Left lung (tissue), 10 donors: ENCODE data around the gene PDCD2. TPM values are rescaled to one million over a fixed set of nuclear protein-coding genes. Genes with fewer than 3 reads are reported as not detected.

Experiments used
- ATAC-seq: fragments of 200-7000 bp; cut with Tn5 transposase; one replicate; pipeline ENCODE4 v1.9.1; 2020; ENCODE audit warnings: moderate library complexity
- DNase-seq, 4 donors: peaks; one replicate each; pipeline ENCODE4 v3.0.0-alpha.2; 2013 to 2020
- H3K27ac ChIP-seq, 2 donors: fragments of 200-600 bp; sonication (generic) in 1 of 2; one replicate each; pipeline versions ENCODE4 v1.5.0 to v1.8.0; 2020 to 2021
- H3K27me3 ChIP-seq, 2 donors: fragments of 200-600 bp; sonication (generic) in 1 of 2; one replicate each; pipeline versions ENCODE4 v1.5.0 to v1.8.0; 2020 to 2021
- H3K36me3 ChIP-seq, 2 donors: fragments of 200-600 bp; sonication (generic) in 1 of 2; one replicate each; pipeline versions ENCODE4 v1.5.0 to v1.8.0; 2020 to 2021
- H3K4me1 ChIP-seq, 2 donors: fragments of 200-600 bp; one replicate each; pipeline ENCODE4 v1.8.0; 2021
- H3K4me3 ChIP-seq, 2 donors: fragments of 200-600 bp; sonication (generic) in 1 of 2; one replicate each; pipeline versions ENCODE4 v1.5.0 to v1.8.0; 2020 to 2021; ENCODE audit warnings: mild to moderate bottlenecking in 1 of 2
- H3K9me3 ChIP-seq, 2 donors: fragments of 200-600 bp; sonication (generic) in 1 of 2; one replicate each; pipeline versions ENCODE4 v1.5.0 to v1.8.0; 2020 to 2021
- intact Hi-C, 2 donors: fragments of 100-400 bp; cut with DNase I; formaldehyde crosslinking; loops; one replicate each; pipeline versions ENCODE4 v1.11.2 to v1.14.2; 2022
- polyA plus RNA-seq, 6 donors: library from polyadenylated mRNA; unstranded; fragments of 120-200 nt; gene quantifications; one replicate each; pipeline ENCODE4 v1.2.1, GENCODE V29; 2013; ENCODE audit not compliant: insufficient read length in 6 of 6
- total RNA-seq, 2 donors: library from RNA; stranded (reverse); fragmentation: NEBNext Ultra II Directional; extraction: Animal tissue kit (Norgen Biotek cat#: 25700); gene quantifications; one replicate each; pipeline ENCODE4 v1.2.1, GENCODE V29; 2021
- TF ChIP-seq, protein P1 (sequence below), 2 donors: fragments of 200-600 bp; sonication (generic) in 1 of 2; IDR thresholded peaks; one replicate each; pipeline versions ENCODE4 v1.5.0 to v1.8.0; 2021; ENCODE audit warnings: antibody characterized with exemption in 2 of 2
- donor health status: DM: no; HTN: yes; CAD: no.
- donor health status: DM: no; HTN: no; CAD: no.

PDCD2 gene
- total and polyA plus RNA-seq, 8 donors = 39.7 to 72.4 (median 64.9) TPM

GRCh38 chr6:170561555-170561954 is 22.9 kb downstream of the PDCD2 start:
- TF ChIP-seq, protein P1, sequence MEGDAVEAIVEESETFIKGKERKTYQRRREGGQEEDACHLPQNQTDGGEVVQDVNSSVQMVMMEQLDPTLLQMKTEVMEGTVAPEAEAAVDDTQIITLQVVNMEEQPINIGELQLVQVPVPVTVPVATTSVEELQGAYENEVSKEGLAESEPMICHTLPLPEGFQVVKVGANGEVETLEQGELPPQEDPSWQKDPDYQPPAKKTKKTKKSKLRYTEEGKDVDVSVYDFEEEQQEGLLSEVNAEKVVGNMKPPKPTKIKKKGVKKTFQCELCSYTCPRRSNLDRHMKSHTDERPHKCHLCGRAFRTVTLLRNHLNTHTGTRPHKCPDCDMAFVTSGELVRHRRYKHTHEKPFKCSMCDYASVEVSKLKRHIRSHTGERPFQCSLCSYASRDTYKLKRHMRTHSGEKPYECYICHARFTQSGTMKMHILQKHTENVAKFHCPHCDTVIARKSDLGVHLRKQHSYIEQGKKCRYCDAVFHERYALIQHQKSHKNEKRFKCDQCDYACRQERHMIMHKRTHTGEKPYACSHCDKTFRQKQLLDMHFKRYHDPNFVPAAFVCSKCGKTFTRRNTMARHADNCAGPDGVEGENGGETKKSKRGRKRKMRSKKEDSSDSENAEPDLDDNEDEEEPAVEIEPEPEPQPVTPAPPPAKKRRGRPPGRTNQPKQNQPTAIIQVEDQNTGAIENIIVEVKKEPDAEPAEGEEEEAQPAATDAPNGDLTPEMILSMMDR (IDR thresholded peaks at IDR 0.05) = no peak
- Histone ChIP-seq H3K36me3 (peaks cover 0 to 69% of the 10 kb centered on the region in 2 donors), H3K9me3 (no peaks in the 10 kb centered on the region), H3K4me3 (no peak overlapping the region), H3K27me3 (no peaks in the 10 kb centered on the region), H3K27ac (no peak overlapping the region), H3K4me1 (peaks cover 0 to 7% of the 10 kb centered on the region in 2 donors)
- intact Hi-C loops = no loop called here
- peak in 2 of 4 donors; percentile 20 to 47 for DNase-seq
- no peak for ATAC-seq

- H3K27ac ChIP-seq = no peak overlapping the region
- H3K4me3 ChIP-seq = peak overlapping the region; percentile 77 to 84
- TF ChIP-seq, protein P1 (IDR thresholded peaks at IDR 0.05) = no peak
- H3K9me3 ChIP-seq = no peaks in the 10 kb centered on the region
- intact Hi-C loops = no loop called here
- peaks cover 0 to 20% of the 10 kb centered on the region in 2 donors for H3K36me3 ChIP-seq
- no peak for ATAC-seq
- no peaks in the 10 kb centered on the region for H3K27me3 ChIP-seq
- peaks cover 28 to 47% of the 10 kb centered on the region in 2 donors for H3K4me1 ChIP-seq
- DNase-seq = no peak
Measured at GRCh38 chr6:170555305-170555704, 29.1 kb downstream of the PDCD2 start.

DNA sequence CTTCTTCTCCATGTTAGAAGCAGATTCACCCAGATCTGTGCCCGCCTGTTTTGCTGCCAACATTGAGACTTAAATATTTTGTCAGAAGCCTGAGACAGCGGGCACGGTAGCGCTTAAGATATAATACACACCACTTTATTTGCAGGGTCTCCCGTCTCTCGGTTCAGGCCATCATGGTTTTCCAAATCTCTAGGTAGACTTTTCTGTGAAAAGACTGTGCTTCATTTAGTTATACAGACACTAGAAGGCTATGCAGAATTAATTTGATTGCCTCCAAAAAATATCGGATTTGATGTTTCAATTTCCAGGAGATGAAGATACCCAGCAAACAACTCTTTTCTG is 29.7 kb downstream of the PDCD2 start:
- H3K4me1 ChIP-seq = peaks cover 31 to 52% of the 10 kb centered on the region in 2 donors
- no peak for ATAC-seq
- no peak for DNase-seq
- peaks cover 0 to 25% of the 10 kb centered on the region in 2 donors for H3K36me3 ChIP-seq
- H3K27ac ChIP-seq = peak overlapping the region; percentile 92 to 97
- H3K9me3 ChIP-seq = no peaks in the 10 kb centered on the region
- H3K27me3 ChIP-seq = no peaks in the 10 kb centered on the region
- peak overlapping the region; percentile 77 to 84 for H3K4me3 ChIP-seq
- intact Hi-C loops = no loop called here
- TF ChIP-seq, protein P1 (IDR thresholded peaks at IDR 0.05) = no peak

DNA sequence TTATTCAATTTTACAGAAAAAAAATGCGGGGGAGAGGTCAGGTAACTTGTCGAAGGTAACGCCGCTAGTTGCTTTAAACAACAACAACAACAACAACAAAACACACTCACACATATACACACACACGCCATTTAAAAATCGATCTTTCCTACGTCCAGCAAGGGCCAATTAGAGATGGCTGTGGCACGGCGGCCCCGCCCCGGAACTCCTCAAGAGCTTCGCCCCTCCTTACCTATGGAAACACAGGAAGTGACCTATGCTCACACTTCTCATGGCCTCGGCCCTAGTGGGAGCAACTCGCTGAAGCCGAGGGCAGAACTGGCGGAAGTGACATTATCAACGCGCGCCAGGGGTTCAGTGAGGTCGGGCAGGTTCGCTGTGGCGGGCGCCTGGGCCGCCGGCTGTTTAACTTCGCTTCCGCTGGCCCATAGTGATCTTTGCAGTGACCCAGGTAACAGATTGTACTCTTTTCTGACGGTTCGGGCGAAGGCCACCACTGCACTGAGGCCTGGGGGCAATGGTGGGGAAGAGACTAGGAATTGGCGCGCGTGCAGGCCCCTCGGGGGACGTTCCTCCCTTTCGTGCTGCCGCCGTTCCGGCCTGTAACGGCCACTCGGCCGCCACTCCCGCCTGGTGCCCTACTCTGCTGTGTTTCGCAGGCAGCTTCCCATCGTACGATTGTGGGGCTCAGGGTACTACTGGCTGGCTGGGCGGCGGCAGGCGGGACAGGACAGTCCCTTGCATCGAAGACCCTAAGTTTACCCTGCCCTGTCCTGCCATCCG is 30.2 kb downstream of the PDCD2 start, which contains the start of gene TBP:
Gene TBP (plus strand): TSS at position 357 of the 783 bp plus-strand sequence. CDS start 2,661 bp downstream, outside the sequence.
- ATAC-seq = peak; percentile 96
- TF ChIP-seq, protein P1 (IDR thresholded peaks at IDR 0.05) = no peak
- Histone ChIP-seq H3K4me3 (peak within 1 kb of the TSS; percentile 77 to 84), H3K9me3 (no peaks in the 10 kb centered on the region), H3K27me3 (no peaks in the 10 kb centered on the region), H3K36me3 (peaks cover 0 to 30% of the 10 kb centered on the region in 2 donors), H3K4me1 (peaks cover 31 to 58% of the 10 kb centered on the region in 2 donors), H3K27ac (peak within 1 kb of the TSS; percentile 92 to 97)
- DNase-seq = peak; percentile 96 to 99 (median 98)
- intact Hi-C loops = no loop called here

GRCh38 chr6:170553534-170554012 is 30.9 kb downstream of the PDCD2 start:
- no peaks in the 10 kb centered on the region for H3K9me3 ChIP-seq
- no peaks in the 10 kb centered on the region for H3K27me3 ChIP-seq
- peak overlapping the region; percentile 77 to 84 for H3K4me3 ChIP-seq
- DNase-seq (peak in 1 of 4 donors; percentile 68), ATAC-seq (peak; percentile 62)
- peaks cover 0 to 32% of the 10 kb centered on the region in 2 donors for H3K36me3 ChIP-seq
- H3K27ac ChIP-seq = peak overlapping the region; percentile 92 to 97
- TF ChIP-seq, protein P1 (IDR thresholded peaks at IDR 0.05) = no peak
- peaks cover 31 to 58% of the 10 kb centered on the region in 2 donors for H3K4me1 ChIP-seq
- intact Hi-C loops = no loop called here
